ENCODE data around the gene CROCC.

CROCC gene

DNA sequence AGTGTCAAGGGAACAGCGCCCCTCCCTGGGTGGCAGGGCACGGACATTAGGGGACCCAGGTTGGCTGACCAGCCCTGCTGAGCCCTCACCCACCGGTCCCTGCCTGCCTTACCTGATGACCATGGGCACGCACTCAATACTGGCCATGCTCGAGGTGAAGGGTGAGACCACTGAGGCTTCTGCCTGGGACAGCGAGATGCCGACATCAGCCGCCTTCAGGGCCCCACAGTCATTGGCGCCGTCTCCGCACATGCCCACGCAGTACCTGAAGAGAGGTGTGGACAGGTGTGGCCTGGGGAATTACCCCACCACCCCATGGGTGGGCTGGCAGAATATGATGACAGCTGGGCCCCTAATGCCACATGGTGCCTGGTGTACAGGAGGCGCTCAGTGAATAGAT, 66.5 kb downstream of the CROCC start:
- no peak for DNase-seq

DNA sequence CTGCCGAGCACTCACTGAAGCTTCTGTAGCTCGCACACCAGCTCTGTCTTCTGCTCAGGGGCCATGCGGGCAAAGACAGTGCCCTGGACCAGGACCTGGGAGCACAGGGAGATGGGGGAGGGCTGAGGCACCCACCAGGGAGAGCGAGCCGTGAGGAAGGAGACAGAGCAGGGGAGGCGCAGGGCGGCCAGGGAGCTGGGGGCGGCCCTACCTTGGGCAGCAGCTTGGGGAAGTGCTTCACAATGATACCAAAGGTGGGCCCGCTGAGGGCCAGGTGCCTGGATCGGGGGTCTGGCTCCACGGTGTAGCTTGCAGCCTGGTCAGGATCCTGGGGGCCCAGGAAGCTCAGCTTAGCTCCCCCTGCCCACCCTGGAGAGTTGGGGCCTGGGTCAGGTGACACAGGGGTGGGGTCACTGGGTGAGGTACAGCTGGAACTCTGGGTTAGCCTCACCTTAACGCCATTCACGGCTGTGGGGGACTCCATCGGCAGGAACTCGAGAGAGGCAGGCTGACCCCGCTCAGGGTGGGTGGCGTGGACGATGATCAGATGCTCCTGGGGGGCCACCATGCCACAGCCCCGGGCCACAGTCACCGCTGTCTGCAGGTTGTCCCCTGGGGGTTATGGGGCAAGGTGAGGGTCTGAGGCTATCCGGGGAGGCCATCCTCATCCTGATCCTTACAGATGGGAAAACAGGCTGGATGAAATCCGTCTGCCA, 68.1 kb downstream of the CROCC start:
- no peak for DNase-seq

DNA sequence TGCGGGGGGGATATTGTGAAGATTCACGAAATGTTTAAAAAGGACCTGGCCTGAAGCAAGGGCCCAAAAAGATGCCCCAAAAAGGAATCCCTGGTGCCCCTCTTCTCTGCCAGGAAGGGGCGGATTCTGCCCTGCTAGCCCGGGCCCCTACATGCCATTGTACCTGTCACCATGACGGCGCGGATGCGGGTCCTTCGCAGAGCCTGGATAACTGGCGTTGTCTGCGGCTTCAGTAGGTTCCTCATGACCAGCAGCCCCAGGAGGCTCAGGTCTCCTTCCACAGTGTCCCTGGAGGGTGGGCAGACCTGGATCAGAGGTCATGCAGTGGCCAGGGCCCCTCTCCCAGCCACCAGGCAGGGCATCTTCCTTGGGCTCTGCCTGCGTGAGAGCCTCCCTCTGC, 69.8 kb downstream of the CROCC start:
- no peak for DNase-seq

GRCh38 chr1:16992102-16992501, 70.4 kb downstream of the CROCC start:
- DNase-seq = no peak

DNA sequence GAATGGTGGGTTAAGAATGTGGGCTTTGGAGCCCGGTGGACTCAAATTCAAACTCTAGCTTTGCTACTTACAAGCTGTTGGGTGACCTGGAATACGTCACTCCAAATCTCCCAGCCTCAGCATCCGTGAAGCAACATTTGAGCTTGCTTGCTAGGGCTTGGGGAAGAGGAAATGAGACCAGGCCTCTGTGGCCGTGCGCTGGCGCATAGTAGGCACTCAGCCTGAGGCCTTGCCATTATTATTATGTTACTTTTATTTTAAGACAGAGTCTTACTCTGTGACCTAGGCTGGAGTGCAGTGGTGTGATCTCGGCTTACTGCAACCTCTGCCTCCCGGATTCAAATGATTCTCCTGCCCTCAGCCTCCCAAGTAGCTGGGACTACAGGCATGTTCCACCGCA, 70.9 kb downstream of the CROCC start:
- DNase-seq = no peak

DNA sequence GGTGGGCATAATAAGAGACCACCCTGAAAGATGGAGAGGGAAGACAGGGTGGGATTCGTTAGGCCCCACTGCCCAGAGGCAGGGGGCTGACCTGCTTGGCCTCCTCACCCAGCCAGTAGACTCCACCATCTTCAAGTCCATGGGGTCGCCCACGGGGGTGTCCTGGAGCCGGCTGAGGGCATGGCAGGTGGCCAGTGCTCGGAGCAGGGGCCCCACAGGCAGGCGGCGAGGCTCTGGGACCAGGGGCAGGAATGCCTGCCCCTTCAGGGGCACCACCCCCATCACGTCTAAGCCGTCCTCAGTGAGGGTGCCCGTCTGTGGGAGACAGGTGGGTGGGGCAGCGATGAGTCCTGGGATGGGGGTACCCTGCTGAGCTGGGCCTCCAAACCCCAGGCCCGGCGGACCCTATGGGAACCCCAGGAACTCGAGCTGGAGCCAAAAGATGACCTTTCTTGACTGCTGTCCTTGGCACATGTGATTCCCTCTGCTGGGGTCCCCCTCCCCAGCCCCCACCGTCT, 71.8 kb downstream of the CROCC start:
- no peak for DNase-seq

GRCh38 chr1:16996845-16997244, 75.1 kb downstream of the CROCC start:
- DNase-seq = no peak

DNA sequence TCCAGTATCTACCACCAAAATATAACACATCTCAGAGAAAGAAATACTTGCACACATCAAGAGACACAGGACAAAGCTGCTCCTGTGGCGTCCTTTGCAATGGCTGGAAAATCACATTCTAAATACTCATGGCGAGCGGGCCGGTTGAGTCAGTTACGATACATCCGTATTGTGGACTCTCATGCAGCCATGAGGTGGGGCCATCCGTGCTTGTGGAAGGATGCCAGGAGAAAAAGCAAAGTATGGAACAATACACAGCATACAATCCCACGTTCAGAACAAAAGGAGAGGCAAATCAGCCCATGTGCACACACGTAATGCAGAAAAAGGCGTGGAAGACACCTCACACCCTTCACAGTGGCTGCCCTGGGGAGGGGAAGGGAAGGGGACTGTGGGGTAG, 76.9 kb downstream of the CROCC start:
- no peak for DNase-seq

DNA sequence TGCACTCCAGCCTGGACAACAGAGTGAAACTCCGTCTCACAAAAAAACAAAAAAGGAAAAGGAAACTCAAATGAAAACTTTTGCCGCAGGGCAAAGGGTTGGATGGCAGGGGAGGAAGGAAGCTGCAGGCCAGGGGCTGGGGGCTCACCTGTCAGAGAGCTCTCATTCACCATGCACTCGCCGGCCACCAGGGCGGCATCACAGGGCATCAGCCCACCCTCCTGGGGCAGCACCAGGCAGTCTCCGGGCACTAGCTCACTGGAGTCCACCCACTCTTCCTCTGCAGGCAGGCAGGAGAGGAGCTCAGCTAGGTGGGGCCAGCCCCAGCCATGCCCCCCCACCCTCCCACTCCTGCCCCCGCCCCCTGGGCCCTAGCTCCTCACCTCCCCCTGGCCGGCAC, 78.1 kb downstream of the CROCC start:
- no peak for DNase-seq

DNA sequence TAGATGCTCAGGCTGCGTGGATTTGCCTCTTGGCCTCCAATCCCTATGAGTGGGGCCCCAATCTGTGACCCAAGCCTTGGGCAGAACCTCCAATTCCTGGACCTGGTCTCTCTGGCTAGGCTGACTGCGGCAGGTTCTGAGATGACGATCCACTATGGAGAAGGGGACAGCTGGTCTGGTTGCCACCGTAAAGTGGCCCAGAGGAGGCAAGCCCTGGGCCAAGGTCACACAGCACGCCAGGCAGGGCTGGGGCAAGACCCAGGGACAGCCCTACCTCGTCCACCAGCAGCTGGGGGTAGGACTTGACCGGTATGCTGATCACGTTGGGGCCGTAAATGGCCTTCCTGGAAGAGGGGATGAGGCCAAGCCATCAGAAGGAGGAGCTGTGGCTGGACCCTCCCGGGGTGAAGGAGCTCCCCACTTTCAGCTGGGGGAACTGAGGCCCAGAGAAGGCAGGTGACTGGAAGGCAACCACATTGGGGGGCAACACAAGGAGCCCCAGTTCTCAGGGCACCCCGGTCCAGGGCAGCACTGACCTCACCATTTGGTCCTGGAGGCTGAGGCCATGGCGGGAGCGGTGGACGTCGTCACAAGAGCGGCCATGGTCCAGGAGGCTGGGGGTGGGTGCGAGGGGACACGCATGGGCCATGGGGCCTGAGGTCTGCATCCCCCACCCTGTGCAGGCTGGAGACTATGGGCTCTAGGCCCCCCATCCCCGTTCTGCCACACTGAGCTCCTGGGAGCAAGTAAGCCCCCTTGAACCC, 80.2 kb downstream of the CROCC start:
- no peak for DNase-seq

- no peak for DNase-seq
Observed at GRCh38 chr1:17002524-17002902, 80.8 kb downstream of the CROCC start.

- DNase-seq = no peak
Observed at GRCh38 chr1:17004466-17005364, 83.0 kb downstream of the CROCC start.

GRCh38 chr1:17005365-17005740, 83.6 kb downstream of the CROCC start:
- DNase-seq = no peak

- no peak for DNase-seq
Observed at GRCh38 chr1:17007121-17007520, 85.4 kb downstream of the CROCC start.

- DNase-seq = no peak
Observed at GRCh38 chr1:17008208-17008855, 86.6 kb downstream of the CROCC start.

DNA sequence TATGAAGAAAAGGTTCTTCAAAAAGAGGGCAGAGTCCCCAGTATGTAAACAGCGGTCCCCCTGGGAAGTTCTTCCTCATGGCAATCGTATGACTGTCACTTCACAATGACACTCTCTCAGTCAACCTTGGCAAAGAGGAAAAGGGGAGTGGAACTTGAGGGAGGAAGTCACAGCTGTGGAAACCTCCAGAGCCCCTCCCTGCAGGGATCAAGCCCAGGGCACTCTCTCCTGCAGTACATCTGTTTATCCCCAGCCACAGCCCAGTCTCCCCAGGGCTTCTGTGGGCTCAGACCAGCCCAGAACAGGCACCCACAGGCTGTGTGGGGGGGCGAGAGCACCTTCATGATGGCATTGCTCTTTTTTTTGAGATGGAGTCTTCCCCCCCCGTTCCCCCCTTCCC, 88.0 kb downstream of the CROCC start:
- DNase-seq = no peak

GRCh38 chr1:17011092-17011438, 89.3 kb downstream of the CROCC start:
- no peak for DNase-seq

DNA sequence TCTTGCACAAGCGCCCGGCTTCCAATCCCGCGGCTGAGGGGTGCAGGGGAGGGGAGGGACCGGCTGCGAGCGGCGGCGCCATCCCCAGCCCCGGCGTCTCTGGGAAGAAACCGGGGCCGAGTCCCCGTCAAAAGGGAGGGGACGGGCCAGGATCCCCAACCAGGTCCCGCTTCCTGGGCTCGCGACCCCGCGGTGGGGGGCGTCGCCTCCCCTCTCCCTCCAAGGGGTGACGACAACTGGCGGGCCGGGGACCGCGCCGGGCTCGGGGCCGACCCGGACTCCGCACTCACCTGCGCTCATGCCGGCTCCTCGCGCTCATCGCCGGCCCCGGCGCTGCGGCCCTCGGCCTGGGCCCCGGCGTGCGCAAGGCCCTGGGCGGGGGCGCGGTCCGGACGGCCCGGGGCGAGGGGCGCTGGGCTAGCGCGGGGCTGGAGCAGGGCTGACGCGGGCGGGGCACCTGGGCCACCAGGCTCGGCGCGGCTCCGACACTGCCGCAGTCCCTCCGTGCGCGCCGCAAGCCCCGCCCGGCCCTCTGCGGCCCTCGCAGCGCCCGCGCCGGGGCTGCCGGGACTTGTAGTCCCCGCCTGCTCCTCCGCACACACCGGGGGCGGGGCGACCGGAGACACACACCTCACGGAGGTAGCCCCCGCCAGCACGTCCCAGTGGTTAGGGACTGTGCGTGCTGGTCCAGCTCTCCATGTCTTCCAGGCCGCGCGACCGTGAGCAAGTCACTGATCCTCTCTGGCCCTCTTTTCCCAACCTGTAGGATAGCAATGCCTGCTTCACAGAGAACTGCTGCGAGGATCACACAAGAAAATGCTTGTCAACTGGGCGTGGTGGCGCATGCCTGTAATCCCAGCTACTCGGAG, 89.9 kb downstream of the CROCC start, which contains the start of gene ATP13A2:
Gene ATP13A2 (minus strand): TSS at position 490 of the 869 bp plus-strand sequence. CDS start 190 bp downstream, at position 300.
- peak; percentile 79 for DNase-seq

DNA sequence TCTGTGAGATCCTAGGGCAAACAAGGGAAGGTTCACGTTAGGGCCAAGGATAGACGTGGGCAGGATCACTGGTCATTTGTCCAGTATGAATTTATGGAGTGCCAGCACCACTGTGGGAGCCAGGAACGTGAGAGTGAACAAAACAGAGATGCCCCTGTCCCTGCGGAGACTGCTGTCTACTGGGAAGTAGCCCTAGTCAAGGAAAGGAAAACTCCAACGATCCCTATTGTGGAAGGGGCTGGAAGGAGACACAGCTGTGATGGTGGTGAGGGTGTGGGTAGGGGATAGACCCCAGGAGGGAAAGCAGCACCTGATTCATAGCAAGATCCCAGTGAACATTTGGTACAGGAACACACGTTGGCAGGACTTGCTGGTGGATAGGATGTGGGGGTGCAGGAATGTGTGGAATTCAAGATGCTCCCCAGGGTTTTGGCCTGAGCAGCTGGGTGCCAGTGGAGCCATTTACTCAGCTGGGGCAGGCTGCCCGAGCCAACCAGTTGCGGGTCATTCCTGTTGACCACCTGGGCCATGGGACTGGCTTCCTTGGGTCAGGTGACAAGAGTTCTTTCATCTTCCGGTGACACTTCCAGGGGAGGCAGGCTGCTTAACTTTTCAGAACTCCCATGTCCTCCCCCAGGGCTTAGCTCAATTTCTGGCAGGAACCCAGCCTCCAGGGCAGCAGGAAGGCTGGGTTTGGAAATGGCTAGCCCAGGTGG, 91.2 kb downstream of the CROCC start:
- no peak for DNase-seq

- DNase-seq = no peak
Observed at GRCh38 chr1:17013491-17014320, 92.0 kb downstream of the CROCC start.
